GM12878 (cell line): ENCODE measurements around the gene VPS39. TPM values are rescaled to one million over a fixed set of nuclear protein-coding genes. Genes with fewer than 3 reads are reported as not detected.

Experiments
- ATAC-seq: fragments of 200-7000 bp; cut with Tn5 transposase; 3 replicates; pipeline ENCODE4 v1.9.1; 2020; ENCODE audit warnings: mild to moderate bottlenecking, moderate library complexity
- BruUV-seq: library from RNA; stranded (reverse); fragments of 400-500 nt; replicated peaks from 2 replicates; lab custom pipeline; 2021; lab: Mats Ljungman, UMichigan
- CTCF ChIA-PET: fragments of 300-600 bp; sonication (Branson Sonifier 250); formaldehyde crosslinking; extraction: SDS; loops from one replicate; lab custom pipeline; 2021; ENCODE audit warnings: inconsistent platforms; lab: Yijun Ruan, JAX
- POLR2A ChIA-PET: fragments of 350-600 bp; formaldehyde crosslinking; extraction: SDS; loops from one replicate; lab custom pipeline; 2021; ENCODE audit warnings: inconsistent platforms; lab: Charles Lee
- RAD21 ChIA-PET: fragments of 300-600 bp; sonication (Branson Sonifier 250); formaldehyde crosslinking; loops from one replicate; lab custom pipeline; 2023; ENCODE audit warnings: antibody characterized with exemption; ENCODE audit not compliant: unreplicated experiment; lab: Charles Lee
- SMC1A ChIA-PET: fragments of 300-600 bp; sonication (Branson Sonifier 250); formaldehyde crosslinking; loops from one replicate; lab custom pipeline; 2023; ENCODE audit not compliant: unreplicated experiment, uncharacterized antibody; lab: Charles Lee
- DNase-seq: peaks from one replicate; pipeline ENCODE4 v3.0.0-alpha.2; 2011; ENCODE audit warnings: low read depth, low spot score
- FAIRE-seq: peaks from 3 replicates; lab custom pipeline; 2011; peaks lifted over from hg19 to GRCh38; lab: Jason Lieb, UNC
- H2AFZ ChIP-seq: 2 replicates; pipeline ENCODE4 v1.6.0; 2011; ENCODE audit warnings: low read depth, low read length, control low read depth; ENCODE audit not compliant: control insufficient read depth
- H3K27ac ChIP-seq: 2 replicates; pipeline ENCODE4 v1.5.1; 2011; ENCODE audit warnings: control low read depth; ENCODE audit not compliant: control insufficient read depth, insufficient read depth
- H3K27me3 ChIP-seq, 2 experiments: replicated peaks in 1 of 2; 2 replicates each; pipeline versions ENCODE4 v1.6.0 to v1.6.1; 2011; ENCODE audit warnings: low read length in 1 of 2; ENCODE audit not compliant: control insufficient read depth in 2 of 2, insufficient read depth in 2 of 2
- H3K36me3 ChIP-seq, 2 experiments: 2 replicates each; pipeline ENCODE4 v1.5.1; 2011; ENCODE audit warnings: low read length in 1 of 2; ENCODE audit not compliant: control insufficient read depth in 2 of 2, insufficient read depth in 2 of 2
- H3K4me1 ChIP-seq: 2 replicates; pipeline ENCODE4 v1.6.1; 2011; ENCODE audit warnings: mild to moderate bottlenecking, low read length, moderate library complexity, mixed read lengths; ENCODE audit not compliant: control insufficient read depth, insufficient read depth
- H3K4me2 ChIP-seq: 2 replicates; pipeline ENCODE4 v1.6.0; 2011; ENCODE audit warnings: control low read depth; ENCODE audit not compliant: control insufficient read depth, insufficient read depth
- H3K4me3 ChIP-seq: fragments of 200-600 bp; sonication (generic); 2 replicates; pipeline ENCODE4 v1.5.1; 2016
- H3K79me2 ChIP-seq: 2 replicates; pipeline ENCODE4 v1.6.0; 2011; ENCODE audit warnings: low read length; ENCODE audit not compliant: control insufficient read depth, insufficient read depth
- H3K9ac ChIP-seq: 2 replicates; pipeline ENCODE4 v1.8.0; 2011; ENCODE audit warnings: low read length, control low read depth, mixed read lengths; ENCODE audit not compliant: control insufficient read depth, insufficient read depth
- H3K9me3 ChIP-seq: replicated peaks from 3 replicates; pipeline ENCODE4 v1.5.1; 2011; ENCODE audit warnings: mild to moderate bottlenecking, low read length; ENCODE audit not compliant: control insufficient read depth, insufficient read depth
- H4K20me1 ChIP-seq: 2 replicates; pipeline ENCODE4 v1.6.0; 2011; ENCODE audit not compliant: control insufficient read depth, insufficient read depth
- CREB1 ChIP-seq: IDR thresholded peaks from 2 replicates; pipeline ENCODE4 v1.6.1; 2012; ENCODE audit warnings: low read depth, mild to moderate bottlenecking, inconsistent platforms
- DPF2 ChIP-seq: fragments of 450-650 bp; IDR thresholded peaks from 2 replicates; pipeline ENCODE4 v1.6.1; 2017; ENCODE audit warnings: mild to moderate bottlenecking
- E2F8 ChIP-seq: fragments of 450-650 bp; IDR thresholded peaks from 2 replicates; pipeline ENCODE4 v1.6.1; 2018; ENCODE audit warnings: mild to moderate bottlenecking, low read depth, moderate library complexity; ENCODE audit not compliant: partially characterized antibody
- EZH2 ChIP-seq: IDR thresholded peaks from 2 replicates; pipeline ENCODE4 v1.6.1; 2012; ENCODE audit warnings: low read depth, mild to moderate bottlenecking, control low read depth, inconsistent platforms, low read length, borderline replicate concordance; ENCODE audit not compliant: control insufficient read depth
- HCFC1 ChIP-seq: fragments of 150-350 bp; IDR thresholded peaks from 2 replicates; pipeline ENCODE4 v1.6.1; 2014; ENCODE audit warnings: low read length
- JUND ChIP-seq: IDR thresholded peaks from 2 replicates; pipeline ENCODE4 v1.6.1; 2012; ENCODE audit warnings: low read depth, mild to moderate bottlenecking, low read length, improper control_type of control experiment, moderate library complexity
- RFX5 ChIP-seq: IDR thresholded peaks from 2 replicates; pipeline ENCODE4 v1.6.1; 2011; ENCODE audit warnings: low read depth, low read length, improper control_type of control experiment
- SKIL ChIP-seq: fragments of 450-650 bp; IDR thresholded peaks from 2 replicates; pipeline ENCODE4 v1.6.1; 2017; ENCODE audit warnings: mild to moderate bottlenecking, low read depth, inconsistent platforms; ENCODE audit not compliant: poor library complexity, severe bottlenecking
- SMAD1 ChIP-seq: fragments of 450-650 bp; IDR thresholded peaks from 2 replicates; pipeline ENCODE4 v1.6.1; 2018; ENCODE audit warnings: mild to moderate bottlenecking, low read depth; ENCODE audit not compliant: partially characterized antibody
- SREBF2 ChIP-seq: IDR thresholded peaks from 2 replicates; pipeline ENCODE4 v1.6.1; 2012; ENCODE audit warnings: mild to moderate bottlenecking, low read length
- SUZ12 ChIP-seq: fragments of 200-600 bp; sonication (generic); IDR thresholded peaks from one replicate; pipeline ENCODE4 v1.6.1; 2018; ENCODE audit warnings: antibody characterized with exemption, mild to moderate bottlenecking; ENCODE audit not compliant: unreplicated experiment
- ZSCAN29 ChIP-seq: fragments of 450-650 bp; IDR thresholded peaks from 2 replicates; pipeline ENCODE4 v1.6.1; 2017; ENCODE audit warnings: mild to moderate bottlenecking, moderate library complexity
- WGBS: methylation state at CpG from one replicate; pipeline ENCODE4 v1.1.6; 2016; ENCODE audit warnings: low lambda C conversion rate; ENCODE audit not compliant: insufficient replicate concordance, insufficient coverage; ENCODE audit errors: missing lambda C conversion rate; 5-methylcytosine and 5-hydroxymethylcytosine counted together
- in situ Hi-C: fragments of 300-500 bp; cut with MboI; formaldehyde crosslinking; loops from 9 replicates; pipeline ENCODE4 v1.14.3; 2018; ENCODE audit warnings: mixed read lengths
- intact Hi-C: fragments of 100-400 bp; cut with micrococcal nuclease; formaldehyde crosslinking; loops from one replicate; pipeline ENCODE4 v1.14.2; 2022; ENCODE audit not compliant: unreplicated experiment
- polyA plus RNA-seq, 11 experiments: library from polyadenylated mRNA; depleted of rRNA in 4 of 11; unstranded in 6 of 11; stranded (reverse) in 5 of 11; fragments of >200 nt; fragmentation: Nextera tagmentation in 4 of 11; fragmentation: Illumina TruSeq in 1 of 11; extraction: Ambion mirVana in 4 of 11; extraction: Trizol in 1 of 11; gene quantifications; 1 replicate in 1 of 11; 2 replicates in 10 of 11; pipeline versions ENCODE4 v1.2.1 to v1.2.3, GENCODE V29; 2011 to 2016; ENCODE audit warnings: inconsistent platforms in 2 of 11, missing spikeins in 2 of 11, low read depth in 1 of 11
- total RNA-seq, 4 experiments: library from RNA; depleted of rRNA in 3 of 4; stranded (reverse); fragments of >200 nt in 3 of 4; fragmentation: Illumina TruSeq in 1 of 4; extraction: Trizol in 1 of 4; gene quantifications; 2 replicates each; pipeline versions ENCODE4 v1.2.1 to v1.2.3, GENCODE V29; 2013 to 2021

Gene VPS39
- total and polyA plus RNA-seq, 10 of the 15 experiments (the other 5 are each of a cell fraction or from before 2014, with no cell fraction given): 4.9 to 50.0 (median 36.2) TPM

- no peak for FAIRE-seq
- no peak overlapping the region for H3K4me3 ChIP-seq
- H3K4me2 ChIP-seq: no peak overlapping the region
- no peak overlapping the region for H3K9ac ChIP-seq
- no peak for ATAC-seq
- no peaks in the 10 kb centered on the region; a peak in 1 of 4 replicates for H3K27me3 ChIP-seq
- no TSS peak for BruUV-seq
- H3K9me3 ChIP-seq: no peaks in the 10 kb centered on the region
- 37% methylated on average over 9 of the region's 9 CpGs for WGBS
- no peaks in the 10 kb centered on the region for H3K36me3 ChIP-seq
- no peak for DNase-seq
- no peak overlapping the region for H3K27ac ChIP-seq
- no peaks in the 10 kb centered on the region for H4K20me1 ChIP-seq
- ChIA-PET CTCF (no interaction called here), SMC1A (no interaction called here), RAD21 (no interaction called here), POLR2A (no interaction called here)
- in situ Hi-C loops: no loop called here
- no peaks in the 10 kb centered on the region for H3K4me1 ChIP-seq
- H3K79me2 ChIP-seq: no peaks in the 10 kb centered on the region
- intact Hi-C loops: no loop called here
- H2AFZ ChIP-seq: no peak overlapping the region
- TF ChIP-seq HCFC1 (no peak), SKIL (no peak), SREBF2 (no peak), EZH2 (no peak), RFX5 (no peak), E2F8 (no peak), CREB1 (no peak), DPF2 (no peak), ZSCAN29 (no peak), SUZ12 (no peak), SMAD1 (no peak), JUND (no peak)
Measured at GRCh38 chr15:42144841-42145375, 63.2 kb downstream of the VPS39 start.
